Left lobe of liver (tissue), 2 donors: ENCODE data around the gene MORN2. TPM values are rescaled to one million over a fixed set of nuclear protein-coding genes. Genes with fewer than 3 reads are reported as not detected.

ENCODE experiments used
- ATAC-seq: fragments of 200-7000 bp; cut with Tn5 transposase; one replicate; pipeline ENCODE4 v1.9.1; 2020; ENCODE audit warnings: mild to moderate bottlenecking, moderate library complexity
- DNase-seq: peaks from one replicate; pipeline ENCODE4 v3.0.0-alpha.2; 2020; ENCODE audit warnings: low spot score
- total RNA-seq: library from RNA; stranded (reverse); gene quantifications from one replicate; pipeline ENCODE4 v1.2.1, GENCODE V29; 2021
- donor health status: DM: no; HTN: no; CAD: no; lungs with moderate emphysema.
- donor health status: DM: no; HTN: yes; CAD: no.

The MORN2 gene
- total RNA-seq, 1 donor from 2014 or later = 4.6 TPM

GRCh38 chr2:38889045-38889444 lies 13.3 kb downstream of the MORN2 start:
- DNase-seq (no peak), ATAC-seq (no peak)

GRCh38 chr2:38889575-38889974 lies 13.8 kb downstream of the MORN2 start, which contains the start of gene ARHGEF33:
TSS of gene ARHGEF33 (plus strand) at chr2:38889875. CDS start at chr2:38919448, 29,573 bp downstream.
- ATAC-seq (no peak), DNase-seq (no peak)

- DNase-seq (no peak), ATAC-seq (no peak)
Observed at GRCh38 chr2:38892819-38893218, 17.0 kb downstream of the MORN2 start.

GRCh38 chr2:38898256-38898655 lies 22.5 kb downstream of the MORN2 start:
- ATAC-seq (no peak), DNase-seq (no peak)

- no peak for DNase-seq
- ATAC-seq = no peak
Observed at GRCh38 chr2:38900726-38901125, 24.9 kb downstream of the MORN2 start.

- DNase-seq (no peak), ATAC-seq (no peak)
Observed at GRCh38 chr2:38905251-38905650, 29.5 kb downstream of the MORN2 start.

GRCh38 chr2:38907242-38907641 lies 31.5 kb downstream of the MORN2 start:
- ATAC-seq = no peak
- no peak for DNase-seq

GRCh38 chr2:38907743-38908562 lies 32.2 kb downstream of the MORN2 start:
- ATAC-seq = no peak
- DNase-seq = no peak

GRCh38 chr2:38909872-38910271 lies 34.1 kb downstream of the MORN2 start:
- no peak for ATAC-seq
- DNase-seq = no peak

- no peak for DNase-seq
- no peak for ATAC-seq
Observed at GRCh38 chr2:38911191-38911590, 35.4 kb downstream of the MORN2 start.

- no peak for ATAC-seq
- no peak for DNase-seq
Observed at GRCh38 chr2:38912619-38913018, 36.8 kb downstream of the MORN2 start.

GRCh38 chr2:38922389-38922788 lies 46.6 kb downstream of the MORN2 start:
- DNase-seq (no peak), ATAC-seq (no peak)

- ATAC-seq (no peak), DNase-seq (no peak)
Observed at GRCh38 chr2:38922902-38923301, 47.1 kb downstream of the MORN2 start.

- ATAC-seq (no peak), DNase-seq (no peak)
Observed at GRCh38 chr2:38925982-38926381, 50.2 kb downstream of the MORN2 start.

- ATAC-seq = no peak
- DNase-seq = no peak
Observed at GRCh38 chr2:38930600-38930999, 54.8 kb downstream of the MORN2 start.

Other genes with a start within 250 kb of the MORN2 start
- 28.5 TPM for gene GALM, start 209.9 kb upstream of the MORN2 start, total RNA-seq
- 47.8 TPM for gene SRSF7, start 124.6 kb upstream of the MORN2 start, total RNA-seq
- gene GEMIN6, start 97.8 kb upstream of the MORN2 start, total RNA-seq = 9.7 TPM
- 4.2 TPM for gene DHX57, start within 50 bp of the MORN2 start, total RNA-seq
- 0.10 TPM for gene ARHGEF33, start 13.9 kb downstream of the MORN2 start, total RNA-seq
- gene SOS1, start 245.1 kb downstream of the MORN2 start, total RNA-seq = 14.1 TPM